Fibroblast of lung (primary cell): ENCODE results near the gene SLCO1C1. TPM values are rescaled to one million over a fixed set of nuclear protein-coding genes. Genes with fewer than 3 reads are reported as not detected.

Experiments used
- DNase-seq, 2 donors: peaks; one replicate each; pipeline versions ENCODE4 v3.0.0 to v3.0.0-alpha.2; 2010; ENCODE audit warnings: low read depth in 2 of 2
- H2AFZ ChIP-seq: 2 replicates; pipeline ENCODE4 v1.5.1; 2012; ENCODE audit warnings: low read length, control low read depth, inconsistent platforms
- H3K27ac ChIP-seq: 2 replicates; pipeline ENCODE4 v1.5.1; 2011; ENCODE audit warnings: low read length, control low read depth; ENCODE audit not compliant: insufficient read depth
- H3K27me3 ChIP-seq: 2 replicates; pipeline ENCODE4 v1.5.1; 2011; ENCODE audit warnings: mild to moderate bottlenecking, low read length; ENCODE audit not compliant: control insufficient read depth, insufficient read depth
- H3K36me3 ChIP-seq: 2 replicates; pipeline ENCODE4 v1.5.1; 2011; ENCODE audit warnings: low read length; ENCODE audit not compliant: control insufficient read depth, insufficient read depth
- H3K4me1 ChIP-seq: 2 replicates; pipeline ENCODE4 v1.5.1; 2011; ENCODE audit warnings: low read length; ENCODE audit not compliant: control insufficient read depth, insufficient read depth; ENCODE audit errors: extremely low read depth
- H3K4me2 ChIP-seq: 2 replicates; pipeline ENCODE4 v1.5.1; 2011; ENCODE audit warnings: low read length, control low read depth; ENCODE audit not compliant: insufficient read depth; ENCODE audit errors: extremely low read depth
- H3K4me3 ChIP-seq, 4 experiments: fragments of 200-600 bp in 1 of 4; sonication (generic) in 1 of 4; replicated peaks in 1 of 4; 2 replicates each; pipeline ENCODE4 v1.5.1; 2011 to 2016; ENCODE audit warnings: low read length in 4 of 4, low read depth in 3 of 4, mild to moderate bottlenecking in 3 of 4, control low read depth in 2 of 4, inconsistent platforms in 1 of 4, mixed read lengths in 1 of 4; ENCODE audit not compliant: insufficient read depth in 1 of 4; ENCODE audit errors: control extremely low read depth in 1 of 4
- H3K79me2 ChIP-seq: 2 replicates; pipeline ENCODE4 v1.5.1; 2012; ENCODE audit warnings: mild to moderate bottlenecking, low read length, inconsistent platforms; ENCODE audit not compliant: control insufficient read depth, insufficient read depth
- H3K9ac ChIP-seq: 2 replicates; pipeline ENCODE4 v1.5.1; 2011; ENCODE audit warnings: mild to moderate bottlenecking, low read length, control low read depth; ENCODE audit not compliant: insufficient read depth
- H3K9me3 ChIP-seq: 2 replicates; pipeline ENCODE4 v1.5.1; 2012; ENCODE audit warnings: low read depth, low read length; ENCODE audit not compliant: control insufficient read depth, insufficient read depth
- H4K20me1 ChIP-seq: 2 replicates; pipeline ENCODE4 v1.5.1; 2011; ENCODE audit warnings: low read length; ENCODE audit not compliant: control insufficient read depth, insufficient read depth; ENCODE audit errors: extremely low read depth
- CTCF ChIP-seq, 2 donors: IDR thresholded peaks in 1 of 2; conservative IDR thresholded peaks in 1 of 2; 1 replicate in 1 of 2; 2 replicates in 1 of 2; pipeline ENCODE4 v1.5.1; 2011 to 2012; ENCODE audit warnings: low read length in 2 of 2, control low read depth in 1 of 2, inconsistent platforms in 1 of 2, low read depth in 1 of 2, mild to moderate bottlenecking in 1 of 2
- EZH2 ChIP-seq: IDR thresholded peaks from 2 replicates; pipeline ENCODE4 v1.5.1; 2012; ENCODE audit warnings: low read length, control low read depth, mild to moderate bottlenecking; ENCODE audit errors: missing control alignments
- polyA plus RNA-seq, 2 donors: library from polyadenylated mRNA; depleted of rRNA in 1 of 2; stranded (reverse) in 1 of 2; unstranded in 1 of 2; fragments of >200 nt; gene quantifications; 2 replicates each; pipeline ENCODE4 v1.2.1, GENCODE V29; 2011 to 2012; ENCODE audit warnings: missing spikeins in 1 of 2
- total RNA-seq: library from RNA; depleted of rRNA; stranded (reverse); fragments of >200 nt; gene quantifications from 2 replicates; pipeline ENCODE4 v1.2.1, GENCODE V29; 2014

Gene SLCO1C1
- total and polyA plus RNA-seq, 2 donors (not counting 1 experiment from before 2014, with no cell fraction given) = not detected

GRCh38 chr12:20656600-20656999, 38.5 kb upstream of the SLCO1C1 start:
- no peak overlapping the region for H3K4me3 ChIP-seq
- H3K9me3 ChIP-seq = no peaks in the 10 kb centered on the region
- TF ChIP-seq CTCF (conservative IDR thresholded peaks at IDR 0.05 in 1 of 2, IDR thresholded peaks at IDR 0.05 in 1 of 2; ENCODE audit: low read depth in 1 of 2, low read length in 2 of 2) (no peak), EZH2 (no peak)

GRCh38 chr12:20657496-20657895, 37.6 kb upstream of the SLCO1C1 start:
- no peaks in the 10 kb centered on the region for H3K4me1 ChIP-seq
- H3K36me3 ChIP-seq = no peaks in the 10 kb centered on the region
- TF ChIP-seq EZH2 = no peak
- TF ChIP-seq CTCF (conservative IDR thresholded peaks at IDR 0.05 in 1 of 2, IDR thresholded peaks at IDR 0.05 in 1 of 2; ENCODE audit: low read depth in 1 of 2, low read length in 2 of 2) = no peak

More at GRCh38 chr12:20656600-20656999, 38.5 kb upstream of the SLCO1C1 start:
- H3K36me3 ChIP-seq = no peaks in the 10 kb centered on the region
- no peak overlapping the region for H3K9ac ChIP-seq
- no peak overlapping the region for H3K27ac ChIP-seq
- no peaks in the 10 kb centered on the region for H3K4me1 ChIP-seq
- no peak for DNase-seq
- no peaks in the 10 kb centered on the region for H4K20me1 ChIP-seq
- no peaks in the 10 kb centered on the region for H3K27me3 ChIP-seq
- no peak overlapping the region for H2AFZ ChIP-seq
- no peaks in the 10 kb centered on the region for H3K79me2 ChIP-seq
- no peak overlapping the region for H3K4me2 ChIP-seq

GRCh38 chr12:20681334-20681733, 13.8 kb upstream of the SLCO1C1 start:
- no peaks in the 10 kb centered on the region for H4K20me1 ChIP-seq
- no peak for TF ChIP-seq CTCF (conservative IDR thresholded peaks at IDR 0.05 in 1 of 2, IDR thresholded peaks at IDR 0.05 in 1 of 2; ENCODE audit: low read depth in 1 of 2, low read length in 2 of 2)
- no peak for TF ChIP-seq EZH2

More at GRCh38 chr12:20657496-20657895, 37.6 kb upstream of the SLCO1C1 start:
- Histone ChIP-seq H4K20me1 (no peaks in the 10 kb centered on the region), H3K79me2 (no peaks in the 10 kb centered on the region), H3K9me3 (no peaks in the 10 kb centered on the region), H3K27ac (no peak overlapping the region), H3K4me2 (no peak overlapping the region), H3K27me3 (no peaks in the 10 kb centered on the region), H2AFZ (no peak overlapping the region), H3K4me3 (no peak overlapping the region), H3K9ac (no peak overlapping the region)
- DNase-seq = no peak

More at GRCh38 chr12:20681334-20681733, 13.8 kb upstream of the SLCO1C1 start:
- Histone ChIP-seq H3K79me2 (no peaks in the 10 kb centered on the region), H3K9me3 (no peaks in the 10 kb centered on the region), H3K9ac (no peak overlapping the region), H3K4me3 (no peak overlapping the region), H3K27me3 (no peaks in the 10 kb centered on the region), H3K36me3 (no peaks in the 10 kb centered on the region), H3K4me1 (no peaks in the 10 kb centered on the region), H3K4me2 (no peak overlapping the region), H3K27ac (no peak overlapping the region), H2AFZ (no peak overlapping the region)
- DNase-seq = no peak
